Hippocampal formation (tissue), 2 donors: Measurements from ENCODE around the gene ZC3H18.
A peak's percentile ranks its signal among the peaks of the same experiment; 100 is the strongest.

Experiments
- DNase-seq, 2 donors: peaks; one replicate each; lab custom pipeline; 2025; lab: John Stamatoyannopoulos, UW

The ZC3H18 gene

DNA sequence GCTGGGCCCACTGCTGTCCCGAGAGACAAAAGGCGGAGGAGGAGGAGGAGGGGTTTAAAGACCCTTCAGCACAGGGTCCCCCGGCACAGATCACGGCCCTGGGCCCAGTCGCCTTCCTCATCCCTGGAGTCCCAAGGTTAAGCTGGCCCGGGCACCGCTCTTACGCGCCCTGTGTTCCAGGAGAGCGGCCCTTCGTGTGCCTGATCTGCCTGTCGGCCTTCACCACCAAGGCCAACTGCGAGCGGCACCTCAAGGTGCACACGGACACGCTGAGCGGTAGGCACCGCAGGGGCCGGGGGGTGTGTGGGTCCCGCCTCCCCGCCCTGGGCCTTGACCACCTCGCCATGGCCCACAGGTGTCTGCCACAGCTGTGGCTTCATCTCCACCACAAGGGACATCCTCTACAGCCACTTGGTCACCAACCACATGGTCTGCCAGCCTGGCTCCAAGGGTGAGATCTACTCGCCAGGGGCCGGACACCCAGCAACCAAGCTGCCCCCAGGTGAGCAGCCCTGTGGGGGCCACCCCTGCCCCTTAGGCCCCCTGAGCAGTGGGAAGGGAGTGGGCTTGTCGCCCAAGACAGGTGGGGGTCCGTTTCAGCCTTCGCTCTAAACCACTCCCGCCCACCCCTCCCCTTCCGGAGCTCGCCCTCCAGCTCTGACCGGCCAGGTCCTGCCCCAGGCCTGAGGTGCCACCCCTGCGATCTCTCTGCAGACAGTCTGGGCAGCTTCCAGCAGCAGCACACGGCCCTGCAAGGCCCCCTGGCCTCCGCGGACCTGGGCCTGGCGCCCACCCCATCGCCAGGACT, 37.6 kb upstream of the ZC3H18 start:
- DNase-seq: no peak

DNA sequence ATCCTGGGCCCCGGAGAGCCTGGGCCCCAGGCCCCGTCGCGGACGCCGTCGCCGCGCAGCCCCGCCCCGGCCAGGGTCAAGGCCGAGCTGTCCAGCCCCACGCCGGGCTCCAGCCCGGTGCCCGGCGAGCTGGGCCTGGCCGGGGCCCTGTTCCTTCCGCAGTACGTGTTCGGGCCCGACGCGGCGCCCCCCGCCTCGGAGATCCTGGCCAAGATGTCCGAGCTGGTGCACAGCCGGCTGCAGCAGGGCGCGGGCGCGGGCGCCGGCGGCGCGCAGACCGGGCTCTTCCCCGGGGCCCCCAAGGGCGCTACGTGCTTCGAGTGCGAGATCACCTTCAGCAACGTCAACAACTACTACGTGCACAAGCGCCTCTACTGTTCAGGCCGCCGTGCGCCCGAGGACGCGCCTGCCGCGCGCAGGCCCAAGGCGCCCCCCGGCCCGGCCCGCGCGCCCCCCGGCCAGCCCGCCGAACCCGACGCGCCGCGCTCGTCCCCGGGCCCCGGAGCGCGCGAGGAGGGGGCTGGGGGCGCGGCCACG, 36.8 kb upstream of the ZC3H18 start:
- peak; percentile 10 to 41 for DNase-seq

DNA sequence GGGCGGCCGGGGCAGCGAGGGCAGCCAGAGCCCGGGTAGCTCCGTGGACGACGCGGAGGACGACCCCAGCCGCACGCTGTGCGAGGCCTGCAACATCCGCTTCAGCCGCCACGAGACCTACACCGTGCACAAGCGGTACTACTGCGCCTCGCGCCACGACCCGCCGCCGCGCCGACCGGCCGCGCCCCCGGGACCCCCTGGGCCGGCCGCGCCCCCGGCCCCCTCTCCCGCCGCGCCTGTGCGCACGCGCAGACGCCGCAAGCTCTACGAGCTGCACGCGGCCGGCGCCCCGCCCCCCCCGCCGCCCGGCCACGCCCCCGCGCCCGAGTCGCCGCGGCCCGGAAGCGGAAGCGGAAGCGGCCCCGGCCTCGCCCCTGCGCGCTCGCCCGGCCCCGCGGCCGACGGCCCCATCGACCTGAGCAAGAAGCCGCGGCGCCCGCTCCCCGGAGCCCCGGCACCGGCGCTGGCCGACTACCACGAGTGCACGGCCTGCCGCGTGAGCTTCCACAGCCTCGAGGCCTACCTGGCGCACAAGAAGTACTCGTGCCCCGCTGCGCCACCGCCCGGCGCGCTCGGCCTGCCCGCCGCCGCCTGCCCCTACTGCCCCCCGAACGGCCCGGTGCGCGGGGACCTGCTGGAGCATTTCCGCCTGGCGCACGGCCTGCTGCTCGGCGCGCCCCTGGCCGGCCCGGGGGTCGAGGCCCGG, 36.1 kb upstream of the ZC3H18 start:
- peak in 1 of 2 donors; percentile 69 for DNase-seq

DNA sequence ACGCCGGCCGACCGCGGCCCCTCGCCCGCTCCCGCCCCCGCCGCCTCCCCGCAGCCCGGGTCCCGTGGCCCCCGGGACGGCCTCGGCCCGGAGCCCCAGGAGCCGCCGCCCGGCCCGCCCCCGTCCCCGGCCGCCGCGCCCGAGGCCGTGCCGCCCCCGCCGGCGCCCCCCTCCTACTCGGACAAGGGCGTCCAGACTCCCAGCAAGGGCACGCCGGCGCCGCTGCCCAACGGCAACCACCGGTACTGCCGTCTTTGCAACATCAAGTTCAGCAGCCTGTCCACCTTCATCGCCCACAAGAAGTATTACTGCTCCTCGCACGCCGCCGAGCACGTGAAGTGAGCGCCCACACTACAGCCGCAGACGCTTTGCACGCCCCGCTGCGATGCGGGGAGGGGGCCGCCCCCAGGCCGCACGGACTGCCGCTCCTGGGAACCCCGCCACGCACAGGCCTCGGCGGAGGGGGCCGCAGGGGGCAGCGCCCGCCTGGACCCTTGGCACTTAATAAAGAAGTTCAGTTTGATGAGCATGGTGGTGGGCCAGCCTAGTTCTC, 35.5 kb upstream of the ZC3H18 start:
- no peak for DNase-seq

DNA sequence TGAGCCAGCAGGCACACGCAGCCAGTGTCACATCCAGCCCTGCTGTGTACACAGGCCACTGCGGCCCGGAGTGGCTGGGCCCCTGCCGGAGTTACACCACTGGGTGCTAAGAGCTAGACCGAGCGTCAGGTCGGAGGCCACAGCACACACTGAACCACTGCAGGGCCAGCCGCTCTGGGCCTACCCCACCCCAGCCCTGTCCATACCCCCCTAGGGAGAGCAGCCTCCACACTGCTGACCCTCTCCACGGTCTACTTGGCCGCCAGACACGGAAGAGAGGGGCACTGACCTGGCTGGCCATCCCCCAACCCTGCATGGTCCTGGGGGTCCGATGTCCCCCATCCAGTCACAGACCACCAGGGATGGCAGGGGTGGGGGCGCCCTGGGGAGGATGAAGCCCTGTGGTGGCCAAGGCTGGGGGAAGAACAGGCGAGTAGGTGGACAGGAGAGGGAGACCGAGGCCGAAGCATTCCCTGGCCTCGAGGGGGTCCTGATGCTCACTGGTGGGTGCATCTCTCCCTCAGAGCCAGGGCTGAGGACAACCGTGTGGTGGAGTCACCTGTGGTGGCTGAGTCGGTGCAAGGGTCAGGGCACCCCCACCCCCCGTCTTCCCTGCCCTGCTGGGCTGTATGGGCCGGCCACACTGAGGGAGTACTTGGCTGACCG, 34.9 kb upstream of the ZC3H18 start:
- no peak for DNase-seq

DNA sequence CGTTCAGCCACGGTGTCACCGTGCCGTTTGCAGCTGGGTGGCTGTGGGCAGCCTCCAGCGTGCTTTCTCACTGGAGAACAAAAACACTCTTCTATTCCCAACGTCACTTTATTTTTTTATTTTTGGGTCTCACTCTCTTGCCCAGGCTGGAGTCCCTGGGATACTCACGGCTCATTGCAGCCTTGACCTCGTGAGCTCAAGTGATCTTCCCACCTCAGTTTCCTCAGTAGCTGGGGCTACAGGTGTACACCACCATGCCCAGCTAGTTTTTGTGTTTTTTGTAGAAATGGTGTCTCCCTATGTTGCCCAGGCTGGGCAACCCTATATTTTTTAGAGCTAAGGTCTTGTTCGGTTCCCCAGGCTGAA, 34.4 kb upstream of the ZC3H18 start:
- DNase-seq: no peak

DNA sequence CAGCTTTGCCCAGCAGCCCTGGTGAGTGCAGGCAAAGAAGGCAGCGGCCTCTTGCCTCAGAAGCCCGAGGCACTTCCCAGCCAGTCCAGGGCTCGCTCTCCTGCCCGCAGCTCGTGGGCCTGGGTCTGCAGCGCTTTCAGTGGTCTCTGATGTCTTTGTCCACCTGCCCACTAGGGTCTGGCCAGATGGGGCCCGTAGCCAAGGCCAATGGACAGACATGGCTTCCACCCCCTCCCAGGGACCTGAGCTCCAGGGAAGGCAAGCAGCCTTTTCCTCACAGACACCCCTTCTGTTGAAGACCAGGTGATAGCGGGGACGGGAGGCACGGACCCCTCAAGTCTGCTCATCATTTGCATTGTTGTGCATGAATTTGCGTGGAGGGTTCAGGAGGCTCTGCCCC, 33.7 kb upstream of the ZC3H18 start:
- DNase-seq: no peak

DNA sequence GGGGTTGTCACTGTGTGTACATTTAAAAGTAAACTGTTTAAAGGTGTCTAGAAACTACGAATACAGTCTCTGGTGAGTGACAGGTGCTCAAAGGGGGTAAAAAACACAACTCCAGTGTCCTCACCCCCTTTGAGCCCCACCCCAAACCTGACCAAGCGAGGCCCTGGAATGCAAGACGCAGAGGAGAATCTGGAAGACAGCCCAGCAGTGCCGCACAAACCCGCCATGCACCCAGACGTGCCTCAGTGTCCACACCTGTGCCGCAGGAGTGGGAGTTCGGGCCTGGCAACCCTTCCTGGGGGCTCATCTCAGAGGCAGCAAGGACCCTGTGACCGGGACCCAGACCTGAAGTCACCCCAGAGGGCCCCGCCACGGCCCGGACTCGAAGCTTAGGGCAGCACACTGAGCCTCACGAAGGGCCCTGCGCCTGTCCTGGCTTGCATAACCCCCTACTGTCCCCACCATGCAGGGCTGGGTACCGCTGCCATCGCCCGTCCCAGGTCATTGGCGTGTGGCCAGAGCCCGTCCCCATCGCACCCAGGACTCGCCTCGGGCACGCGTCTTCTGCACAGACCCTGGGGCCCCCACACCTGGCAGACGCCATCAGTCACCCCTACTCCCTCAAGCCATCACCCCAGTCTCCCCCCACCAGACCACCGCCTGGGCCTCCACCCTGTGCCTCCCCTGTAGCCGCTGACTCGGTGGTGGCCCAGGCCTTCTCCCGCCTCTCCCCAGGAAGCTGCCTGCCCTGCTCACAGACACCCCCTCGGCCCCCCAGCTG, 33.0 kb upstream of the ZC3H18 start:
- DNase-seq: no peak

DNA sequence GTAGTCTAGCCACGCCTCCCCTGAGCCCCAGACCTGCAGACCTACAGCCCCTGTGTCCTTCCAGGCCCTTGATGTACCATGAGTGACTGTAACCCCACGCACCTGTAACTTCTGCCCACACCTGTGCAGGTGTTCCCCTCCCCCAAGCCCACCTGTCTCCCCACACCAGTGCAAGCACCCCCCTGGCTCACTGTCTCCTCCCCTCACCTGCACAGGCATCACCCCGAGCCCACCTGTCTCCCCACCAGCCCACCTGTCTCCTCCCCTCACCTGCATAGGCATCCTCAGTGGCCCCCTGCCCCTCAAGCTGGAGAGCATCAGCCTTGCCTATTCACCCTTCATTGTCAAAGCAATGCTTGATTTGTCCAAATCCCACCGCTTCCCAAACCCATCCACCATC, 32.3 kb upstream of the ZC3H18 start:
- DNase-seq: no peak

DNA sequence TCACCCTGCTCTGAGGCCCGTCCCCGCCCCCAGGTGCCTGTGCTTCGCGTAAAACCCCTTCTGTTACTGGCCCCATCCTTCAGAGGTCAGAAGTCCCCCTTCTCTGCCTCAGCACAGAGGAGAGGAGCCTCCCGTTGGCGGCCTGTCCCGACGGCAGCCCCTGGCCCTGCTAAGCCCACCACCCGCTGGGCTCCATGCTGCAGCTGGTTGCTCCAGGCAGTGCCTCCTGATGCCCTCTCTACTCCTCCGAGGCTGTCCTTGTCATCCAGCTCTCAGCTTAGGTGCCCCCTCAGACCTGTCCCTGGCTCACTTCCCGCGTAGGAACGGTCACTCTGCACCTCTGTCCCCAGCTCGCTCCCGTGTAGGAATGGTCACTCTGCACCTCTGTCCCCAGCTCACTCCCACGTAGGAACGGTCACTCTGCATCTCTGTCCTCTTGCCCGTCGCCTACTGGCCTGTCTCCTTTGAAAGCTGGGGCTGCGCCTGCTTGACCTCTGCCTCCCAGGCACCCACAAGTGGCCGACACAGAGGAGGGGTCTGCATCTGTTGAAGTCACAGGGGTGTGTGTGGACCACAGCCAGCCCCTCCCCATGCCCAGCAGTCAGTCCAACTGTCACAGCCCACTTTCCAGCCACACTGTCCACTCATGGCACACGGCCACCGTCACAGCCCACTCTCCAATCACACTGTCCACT, 31.7 kb upstream of the ZC3H18 start:
- DNase-seq: no peak

DNA sequence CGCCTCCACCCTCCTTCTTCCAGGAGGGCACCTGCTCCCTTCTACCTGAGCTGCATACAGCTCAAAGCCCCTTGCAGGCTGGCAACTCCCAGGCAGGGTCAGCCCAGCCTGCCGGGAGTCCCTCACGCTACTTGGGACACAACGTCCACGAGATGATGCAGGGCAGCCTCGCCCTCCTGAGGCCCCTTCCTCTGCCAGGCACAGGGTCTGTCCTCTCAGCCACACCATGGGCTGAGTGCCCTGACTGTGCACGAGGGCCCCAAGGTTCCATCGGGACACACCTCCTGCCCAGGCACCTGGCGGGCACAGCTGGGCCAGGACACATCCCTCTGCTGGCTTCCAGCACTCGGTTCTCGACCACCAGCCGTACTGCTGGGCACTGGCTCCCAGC, 30.9 kb upstream of the ZC3H18 start:
- DNase-seq: no peak

DNA sequence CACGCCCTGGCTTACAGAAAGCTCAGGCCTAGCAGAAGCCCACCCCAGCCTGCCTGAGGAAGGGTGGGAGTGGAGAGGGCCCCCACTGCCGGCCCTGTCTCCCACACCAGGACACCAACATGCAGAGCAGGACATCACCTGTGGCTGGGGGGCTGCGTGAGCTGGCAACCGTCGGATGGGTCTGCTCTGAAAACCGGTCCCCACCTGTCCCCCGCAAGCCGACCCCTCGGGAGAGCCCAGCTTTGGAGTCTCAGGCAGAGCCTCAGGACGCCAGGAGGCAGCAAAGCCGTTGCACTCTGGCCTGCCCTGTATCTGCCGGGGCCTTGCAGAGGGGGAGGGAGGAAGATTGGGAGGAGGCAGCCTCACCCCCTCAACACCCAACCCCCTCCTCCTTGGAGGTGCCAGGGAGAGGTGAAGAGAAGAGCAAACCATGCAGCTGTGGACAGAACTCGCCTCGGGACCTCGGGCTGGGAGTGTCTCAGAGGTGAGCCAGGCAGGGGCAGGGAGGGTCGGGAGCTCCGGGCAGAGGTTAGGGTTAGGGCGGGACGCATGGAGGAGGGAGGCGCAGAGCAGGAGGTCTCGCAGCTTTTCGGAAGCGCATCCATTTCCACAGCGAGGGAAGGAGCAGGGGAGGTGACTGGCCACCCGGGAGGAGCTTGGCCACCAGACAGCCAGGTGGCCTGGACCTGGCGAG, 30.4 kb upstream of the ZC3H18 start:
- no peak for DNase-seq

DNA sequence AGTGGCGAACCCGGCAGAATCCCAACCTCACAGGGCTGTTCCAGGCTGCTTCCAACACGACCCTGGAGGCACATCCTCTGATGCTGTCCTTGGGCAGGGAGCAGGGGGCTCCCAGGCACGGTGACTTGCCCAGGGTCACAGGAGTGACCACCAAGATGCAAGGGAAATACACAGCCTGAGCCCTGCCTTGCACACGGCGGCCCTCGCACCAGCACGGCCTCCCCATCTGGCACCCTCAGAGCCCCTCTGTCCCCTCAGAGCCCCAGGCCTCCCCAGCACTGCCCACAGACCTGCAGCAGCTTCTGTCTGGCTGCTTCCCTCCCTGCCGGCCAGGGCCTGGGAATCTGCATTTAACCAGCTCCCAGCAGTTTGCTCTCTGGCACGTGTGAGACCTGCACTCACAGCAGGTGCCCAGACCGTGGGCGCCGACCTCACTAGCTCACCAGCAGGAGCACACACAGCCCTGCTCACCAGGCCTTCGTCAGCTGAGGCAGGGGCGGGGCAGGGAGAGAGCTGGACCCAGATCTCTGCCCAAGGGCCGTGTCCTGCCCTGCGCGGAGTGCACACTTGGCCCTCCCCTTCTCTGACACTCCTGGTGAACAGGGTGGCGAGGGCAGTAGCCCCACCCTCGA, 29.7 kb upstream of the ZC3H18 start:
- no peak for DNase-seq

DNA sequence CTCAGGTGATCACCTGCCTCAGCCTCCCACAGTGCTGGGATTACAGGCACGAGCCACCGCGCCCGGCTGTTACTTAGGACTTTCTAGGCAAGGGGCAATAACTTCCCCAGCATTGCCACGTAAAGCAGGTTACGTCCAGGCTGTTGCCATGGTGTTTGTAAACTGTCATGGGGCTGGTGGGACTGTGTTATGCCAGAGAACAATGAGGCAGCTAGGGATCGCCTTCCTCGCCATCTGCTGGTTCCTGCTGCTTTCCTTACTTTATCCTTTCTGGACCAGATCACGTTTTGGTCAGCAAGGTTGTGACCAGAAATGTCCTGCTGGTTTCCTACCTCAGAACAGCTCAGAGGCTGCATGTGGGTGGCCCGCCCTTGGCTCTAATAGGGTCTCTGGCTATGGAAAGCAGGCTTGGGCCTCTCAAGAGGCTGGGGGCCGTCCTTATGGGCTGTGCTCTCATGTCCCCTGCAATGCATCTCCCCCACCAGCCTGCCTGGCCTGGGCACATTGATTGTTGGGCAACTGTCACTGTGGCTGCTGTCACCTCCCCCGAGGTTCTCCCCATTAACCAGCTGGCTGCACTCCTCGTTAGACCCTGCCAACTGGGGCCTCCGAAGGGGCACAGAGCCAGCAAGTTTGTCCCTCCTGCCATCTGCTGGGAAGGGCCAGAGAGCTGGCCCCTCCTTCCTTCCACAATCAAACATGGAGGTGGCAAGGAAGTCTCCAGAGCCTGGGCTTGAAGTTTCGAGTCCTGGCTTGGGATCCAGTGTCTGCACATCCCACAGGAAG, 28.2 kb upstream of the ZC3H18 start:
- no peak for DNase-seq

DNA sequence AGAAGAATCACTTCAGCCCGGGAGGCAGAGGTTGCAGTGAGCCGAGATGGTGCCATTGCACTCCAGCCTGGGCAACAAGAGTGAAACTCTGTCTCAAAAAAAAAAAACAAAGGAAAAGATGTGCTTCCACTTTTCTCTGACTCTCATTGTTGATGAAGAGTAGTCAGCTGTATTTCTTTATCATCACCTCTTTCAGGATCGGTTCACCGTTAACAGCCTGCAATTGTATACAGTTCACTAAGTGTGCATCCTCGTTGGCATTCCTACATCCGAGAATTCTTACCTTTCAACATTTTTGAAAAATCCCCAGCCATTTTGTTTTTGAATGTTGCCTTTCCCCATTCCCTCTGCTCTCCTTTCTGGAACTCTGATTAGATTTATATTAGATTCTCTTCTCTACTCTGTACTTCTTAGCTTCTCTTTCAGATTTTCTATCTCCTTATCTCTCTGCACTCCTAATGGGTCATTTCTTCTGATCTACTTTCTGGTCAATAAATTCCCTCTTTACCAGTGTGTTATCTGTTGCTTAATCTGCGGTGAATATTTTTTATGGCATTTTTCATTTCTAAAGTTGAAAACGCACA, 26.9 kb upstream of the ZC3H18 start:
- no peak for DNase-seq

DNA sequence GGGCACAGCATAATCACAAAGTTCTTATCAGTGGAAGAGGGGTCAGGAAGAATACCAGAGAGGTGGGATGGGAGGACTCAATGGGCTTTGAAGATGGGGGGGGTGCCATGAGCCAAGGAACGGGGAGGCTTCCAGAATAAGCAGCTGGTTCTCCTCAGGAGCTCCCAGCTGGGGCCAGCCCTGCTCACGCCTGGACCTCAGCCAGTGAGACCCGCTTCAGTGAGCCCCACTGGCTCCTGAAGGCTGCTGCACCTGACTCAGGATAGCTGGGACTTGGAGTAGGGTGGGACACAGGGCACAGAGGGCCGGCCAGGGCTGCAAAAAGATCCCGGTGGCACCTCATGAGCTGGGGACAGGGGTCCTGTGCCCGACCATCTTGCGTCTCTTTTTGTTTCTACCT, 24.4 kb upstream of the ZC3H18 start:
- no peak for DNase-seq

DNA sequence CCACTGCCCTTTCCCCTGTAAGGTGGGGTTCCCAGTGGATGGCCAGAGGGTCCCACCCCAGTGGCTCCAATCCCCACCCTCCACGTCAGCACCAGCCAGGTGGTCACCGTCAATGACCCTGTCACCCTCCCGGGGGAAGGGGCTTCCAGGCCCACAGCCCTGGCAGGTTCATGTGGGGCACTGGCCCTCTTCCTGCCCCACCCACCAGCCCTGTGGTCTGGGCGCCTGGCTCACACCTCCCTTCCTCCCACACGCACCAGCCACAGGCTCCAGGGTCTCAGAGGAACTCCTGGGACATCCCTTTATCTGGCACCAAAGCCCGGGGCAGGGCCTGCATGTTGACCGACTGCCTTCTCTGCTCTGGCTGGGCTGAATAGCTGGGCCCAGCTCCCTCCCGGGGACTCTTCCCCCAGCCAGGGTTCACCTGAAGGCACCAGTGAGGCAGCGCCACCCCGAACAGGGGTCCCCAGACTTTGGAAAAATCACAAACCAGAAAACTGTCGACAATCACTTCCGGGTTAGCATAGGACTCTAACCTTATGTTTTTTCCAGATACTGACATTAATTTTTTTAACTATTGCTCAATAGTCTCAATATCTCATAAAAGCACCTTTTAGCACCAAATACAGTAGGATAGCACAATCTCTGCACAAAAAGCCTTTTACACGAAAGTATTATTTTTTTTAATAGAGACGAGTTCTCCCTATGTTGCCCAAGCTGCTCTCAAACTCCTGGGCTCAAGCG, 21.9 kb upstream of the ZC3H18 start:
- DNase-seq: no peak

DNA sequence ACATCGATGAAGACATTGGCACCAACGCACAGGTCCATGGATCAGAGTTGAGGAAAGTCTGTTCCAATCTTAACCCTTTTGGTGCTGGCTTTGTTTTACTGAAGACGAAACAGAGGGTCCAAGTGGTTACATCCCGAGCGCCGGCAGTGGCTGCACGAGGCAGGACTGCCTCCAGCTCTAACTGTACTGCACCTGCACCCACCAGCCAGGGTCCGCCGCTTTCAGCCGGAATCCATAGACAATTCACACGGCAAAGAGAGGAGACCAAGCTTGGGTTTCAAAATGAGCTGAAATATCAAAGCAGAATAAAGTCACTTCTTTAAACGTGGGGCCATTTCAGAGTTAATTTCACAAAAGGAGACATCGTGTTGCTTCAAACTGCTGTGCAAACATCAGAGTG, 21.2 kb upstream of the ZC3H18 start:
- no peak for DNase-seq
